CD4-positive, alpha-beta T cell (primary cell): ENCODE data around the gene AP4M1. TPM values are rescaled to one million over a fixed set of nuclear protein-coding genes. Genes with fewer than 3 reads are reported as not detected.
A peak's percentile ranks its signal among the peaks of the same experiment; 100 is the strongest.

Experiments
- ATAC-seq: fragments of 200-7000 bp; cut with Tn5 transposase; one replicate; pipeline ENCODE4 v1.10.0; 2022; ENCODE audit warnings: mild to moderate bottlenecking; ENCODE audit not compliant: poor library complexity
- CTCF ChIA-PET: fragments of 350-600 bp; sonication (Branson Sonifier 250); formaldehyde crosslinking; loops from one replicate; lab custom pipeline; 2021; ENCODE audit warnings: antibody characterized with exemption, inconsistent platforms; lab: Charles Lee
- POLR2A ChIA-PET: fragments of 350-600 bp; sonication (Branson Sonifier 250); formaldehyde crosslinking; loops from one replicate; lab custom pipeline; 2021; ENCODE audit warnings: antibody characterized with exemption, inconsistent platforms; lab: Charles Lee
- DNase-seq, 14 experiments: peaks; one replicate each; pipeline ENCODE4 v3.0.0-alpha.2; 2013 to 2020; ENCODE audit warnings: mixed read lengths in 2 of 14
- H3K27ac ChIP-seq, 2 donors: one replicate each; pipeline versions ENCODE4 v1.5.1 to v1.7.0; 2013; ENCODE audit warnings: low read length in 2 of 2, low read depth in 1 of 2, mild to moderate bottlenecking in 1 of 2
- H3K27me3 ChIP-seq, 2 experiments: 1 replicate in 1 of 2; 2 replicates in 1 of 2; pipeline versions ENCODE4 v1.6.1 to v1.7.0; 2013; ENCODE audit warnings: low read length in 2 of 2, control low read depth in 1 of 2, mild to moderate bottlenecking in 1 of 2, moderate library complexity in 1 of 2; ENCODE audit not compliant: insufficient read depth in 2 of 2, control insufficient read depth in 1 of 2
- H3K36me3 ChIP-seq: one replicate; pipeline ENCODE4 v1.6.1; 2013; ENCODE audit warnings: low read length, control low read depth; ENCODE audit not compliant: insufficient read depth
- H3K4me1 ChIP-seq: one replicate; pipeline ENCODE4 v1.6.1; 2013; ENCODE audit warnings: low read length, control low read depth; ENCODE audit not compliant: insufficient read depth
- H3K4me3 ChIP-seq: one replicate; pipeline ENCODE4 v1.5.1; 2013; ENCODE audit warnings: mild to moderate bottlenecking, low read length, moderate library complexity
- H3K9me3 ChIP-seq, 2 experiments: 1 replicate in 1 of 2; 2 replicates in 1 of 2; pipeline versions ENCODE4 v1.6.1 to v1.7.0; 2013; ENCODE audit warnings: low read length in 2 of 2, mild to moderate bottlenecking in 2 of 2, control low read depth in 1 of 2, moderate library complexity in 1 of 2; ENCODE audit not compliant: control insufficient read depth in 1 of 2, insufficient read depth in 1 of 2
- H3K27ac Mint-ChIP-seq: one replicate; pipeline ENCODE4 v1.8.0; 2020; ENCODE audit warnings: mixed read lengths
- H3K27me3 Mint-ChIP-seq: one replicate; pipeline ENCODE4 v1.8.0; 2021; ENCODE audit warnings: mixed read lengths
- H3K36me3 Mint-ChIP-seq: one replicate; pipeline ENCODE4 v1.8.0; 2021; ENCODE audit warnings: low read depth, mixed read lengths
- H3K4me1 Mint-ChIP-seq: one replicate; pipeline ENCODE4 v1.8.0; 2021; ENCODE audit warnings: low read depth, mixed read lengths
- H3K4me3 Mint-ChIP-seq: one replicate; pipeline ENCODE4 v1.8.0; 2020; ENCODE audit warnings: mild to moderate bottlenecking, mixed read lengths
- H3K9me3 Mint-ChIP-seq: one replicate; pipeline ENCODE4 v1.8.0; 2020; ENCODE audit warnings: mixed read lengths
- CTCF ChIP-seq: fragments of 200-600 bp; IDR thresholded peaks from one replicate; pipeline ENCODE4 v1.8.0; 2022; ENCODE audit warnings: antibody characterized with exemption, mild to moderate bottlenecking
- intact Hi-C, 2 experiments: fragments of 100-400 bp; cut with DNase I in 1 of 2; cut with micrococcal nuclease in 1 of 2; formaldehyde crosslinking; loops; one replicate each; pipeline versions ENCODE4 v1.15.1 to v1.9.0; 2023 to 2025; cut with DNase I, micrococcal nuclease
- total RNA-seq, 174 experiments: library from RNA in 2 of 174; stranded (reverse) in 2 of 174; gene quantifications; one replicate each; pipeline ENCODE4 v1.2.3 and lab custom pipeline; 2021 to 2026

AP4M1 gene
- total RNA-seq, 2 experiments from 2014 or later, result 2.8 to 4.0 TPM

- H3K27me3 Mint-ChIP-seq, result no peaks in the 10 kb centered on the region
- H3K4me3 ChIP-seq, result peak overlapping the region; percentile 93
- peaks cover 42% of the 10 kb centered on the region for H3K36me3 Mint-ChIP-seq
- ChIA-PET CTCF (interaction anchor here (1.0 to 1.6 kb wide), 7 partner anchors 9 to 98 kb away, joined by 3 to 14 read pairs (median 4); partner anchors contain the start of genes AP4M1 and MCM7), POLR2A (interaction anchor here (0.7 to 2.8 kb wide), 12 partner anchors 9 to 562 kb away, joined by 3 to 50 read pairs (median 9); partner anchors contain the start of genes AP4M1, COPS6, LAMTOR4 and MCM7)
- peak overlapping the region; percentile 98 for H3K4me3 Mint-ChIP-seq
- no peaks in the 10 kb centered on the region for H3K27me3 ChIP-seq
- no peaks in the 10 kb centered on the region for H3K9me3 ChIP-seq
- H3K4me1 ChIP-seq, result peaks cover 38% of the 10 kb centered on the region
- H3K36me3 ChIP-seq, result peaks cover 19% of the 10 kb centered on the region
- peak overlapping the region; percentile 97 for H3K27ac Mint-ChIP-seq
- DNase-seq (peak; percentile 53 to 85 (median 67)), ATAC-seq (peak; percentile 65)
- peaks cover 34% of the 10 kb centered on the region for H3K4me1 Mint-ChIP-seq
- H3K27ac ChIP-seq, result peak overlapping the region; percentile 79 to 98
- TF ChIP-seq CTCF, result no peak
- intact Hi-C loops, result loop anchor here (1.0 to 2.0 kb wide), 3 partner anchors 7 to 39 kb away; partner anchors contain the start of genes AP4M1 (in 2 of the 2), MCM7 (in 2 of the 2) and ZNF3 (in 1 of the 2)
- no peaks in the 10 kb centered on the region for H3K9me3 Mint-ChIP-seq
These were observed 18.7 kb downstream of the AP4M1 start for GRCh38 chr7:100119970-100120732.

- Histone ChIP-seq H3K4me3 (peak overlapping the region; percentile 93), H3K4me1 (peaks cover 44% of the 10 kb centered on the region), H3K27ac (peak overlapping the region in 1 of 2 donors; percentile 79), H3K27me3 (no peaks in the 10 kb centered on the region), H3K9me3 (no peaks in the 10 kb centered on the region), H3K36me3 (peaks cover 22% of the 10 kb centered on the region)
- peak overlapping the region; percentile 97 for H3K27ac Mint-ChIP-seq
- ChIA-PET POLR2A (interaction anchor here (0.7 to 2.8 kb wide), 12 partner anchors 9 to 563 kb away, joined by 3 to 50 read pairs (median 9); partner anchors contain the start of genes AP4M1, COPS6, LAMTOR4 and MCM7), CTCF (interaction anchor here (1.0 to 1.6 kb wide), 7 partner anchors 9 to 97 kb away, joined by 3 to 14 read pairs (median 4); partner anchors contain the start of genes AP4M1 and MCM7)
- H3K27me3 Mint-ChIP-seq, result no peaks in the 10 kb centered on the region
- H3K4me1 Mint-ChIP-seq, result peaks cover 38% of the 10 kb centered on the region
- no peaks in the 10 kb centered on the region for H3K9me3 Mint-ChIP-seq
- peaks cover 43% of the 10 kb centered on the region for H3K36me3 Mint-ChIP-seq
- intact Hi-C loops, result no loop called here
- peak overlapping the region; percentile 98 for H3K4me3 Mint-ChIP-seq
- TF ChIP-seq CTCF, result no peak
- ATAC-seq, result no peak
- DNase-seq, result no peak
These were observed 19.2 kb downstream of the AP4M1 start for GRCh38 chr7:100120733-100121036.

- Histone ChIP-seq H3K36me3 (peaks cover 22% of the 10 kb centered on the region), H3K4me1 (peaks cover 52% of the 10 kb centered on the region), H3K9me3 (no peaks in the 10 kb centered on the region), H3K4me3 (no peak overlapping the region), H3K27me3 (no peaks in the 10 kb centered on the region), H3K27ac (no peak overlapping the region)
- no peak for TF ChIP-seq CTCF
- Mint-ChIP-seq H3K36me3 (peaks cover 47% of the 10 kb centered on the region), H3K27me3 (no peaks in the 10 kb centered on the region), H3K9me3 (no peaks in the 10 kb centered on the region), H3K27ac (peak overlapping the region; percentile 58), H3K4me1 (peaks cover 44% of the 10 kb centered on the region), H3K4me3 (peak overlapping the region; percentile 46)
- ChIA-PET POLR2A (interaction anchor here (0.8 to 2.0 kb wide), 3 partner anchors 9 to 22 kb away, joined by 3 to 7 read pairs (median 4); partner anchors contain the start of gene AP4M1), CTCF (no interaction called here)
- intact Hi-C loops, result no loop called here
- ATAC-seq, result no peak
- no peak for DNase-seq
These were observed 20.6 kb downstream of the AP4M1 start for GRCh38 chr7:100122067-100122466.
